NCI-H748 treated with DMSO at 0.1 percent for 48 hours (cell line): ENCODE data around the gene PPP2R1B.

Source experiments
- DNase-seq: peaks from one replicate; lab custom pipeline; 2025; lab: John Stamatoyannopoulos, UW

Gene PPP2R1B

GRCh38 chr11:111693224-111693937, 72.8 kb downstream of the PPP2R1B start:
- no peak for DNase-seq

GRCh38 chr11:111691741-111692140, 74.4 kb downstream of the PPP2R1B start:
- DNase-seq = no peak

DNA sequence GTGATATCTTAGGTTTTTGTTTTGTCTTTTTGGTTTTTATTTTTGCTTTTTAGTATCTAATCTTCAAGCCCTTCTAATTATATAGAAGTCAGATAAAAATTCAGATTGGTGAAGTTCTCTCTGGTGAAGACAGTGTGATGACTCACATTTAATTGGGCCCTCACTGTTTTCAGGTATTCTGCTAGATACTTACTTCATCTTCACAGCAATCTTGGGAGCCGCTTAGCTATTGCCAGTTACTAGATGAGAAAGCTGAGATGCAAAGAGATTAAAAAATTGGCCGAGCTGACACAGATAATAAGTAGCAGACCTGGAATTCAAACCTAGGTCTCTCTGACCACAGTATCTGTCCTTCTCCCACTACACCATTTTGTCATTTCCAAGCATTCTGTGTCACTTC, 75.0 kb downstream of the PPP2R1B start:
- DNase-seq = no peak

DNA sequence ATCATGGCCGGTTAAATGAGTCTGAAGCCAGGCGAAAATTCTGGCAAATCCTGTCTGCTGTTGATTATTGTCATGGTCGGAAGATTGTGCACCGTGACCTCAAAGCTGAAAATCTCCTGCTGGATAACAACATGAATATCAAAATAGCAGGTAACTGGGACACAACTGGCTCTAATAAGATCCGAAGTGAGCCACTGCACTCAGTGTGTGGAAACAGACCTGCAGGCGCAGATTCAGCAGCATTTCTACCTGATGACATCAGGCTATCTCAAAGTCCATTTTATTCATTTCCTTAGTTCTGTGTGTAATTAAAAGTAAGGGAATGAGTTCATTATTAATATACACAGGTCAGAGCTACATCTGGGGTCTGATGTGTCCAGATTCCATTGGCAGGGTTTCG, 78.2 kb downstream of the PPP2R1B start:
- DNase-seq = no peak

DNA sequence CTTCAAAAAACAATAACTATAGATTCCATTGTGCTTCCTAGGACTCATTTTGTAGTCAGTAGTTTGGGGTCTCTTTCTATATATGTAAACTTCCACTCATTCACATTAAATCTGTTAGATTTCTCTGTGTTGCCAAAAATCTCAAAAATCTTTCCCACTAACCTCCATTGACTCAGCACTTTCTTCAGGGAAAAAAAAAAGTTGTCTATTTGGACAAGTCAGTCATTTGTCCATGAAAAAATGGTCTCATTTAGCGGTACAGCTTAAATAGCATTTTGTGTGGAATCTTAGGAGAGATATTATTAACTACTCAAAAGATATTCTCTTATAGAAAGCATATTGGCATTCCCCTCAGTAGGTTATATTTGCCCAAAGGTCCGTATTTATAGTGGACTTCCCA, 81.9 kb downstream of the PPP2R1B start:
- no peak for DNase-seq

DNA sequence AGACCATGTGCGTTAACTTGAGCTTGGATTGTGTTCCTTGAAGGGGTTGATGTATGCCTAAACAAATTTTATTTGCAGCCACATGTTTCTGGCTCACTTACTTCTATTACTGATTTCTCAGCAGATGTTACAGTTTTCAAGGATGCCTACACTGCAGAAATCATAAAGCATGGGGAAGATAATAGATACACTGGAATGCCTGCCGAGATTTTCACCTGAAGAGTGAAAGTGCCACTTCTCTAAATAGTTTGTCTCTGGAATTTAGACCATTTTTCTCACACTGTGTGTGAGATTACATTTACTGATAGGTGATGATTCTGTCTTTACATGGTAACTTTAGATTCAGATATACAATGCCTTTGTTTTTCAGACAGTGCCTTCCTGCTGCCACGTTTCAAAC, 82.4 kb downstream of the PPP2R1B start:
- DNase-seq = no peak

GRCh38 chr11:111680486-111681175, 85.6 kb downstream of the PPP2R1B start:
- no peak for DNase-seq
